GM12873 (cell line): ENCODE results near the gene SLC12A7.

ENCODE experiments used
- CTCF ChIP-seq: IDR thresholded peaks from 2 replicates; pipeline ENCODE4 v1.5.1; 2012; ENCODE audit warnings: low read depth, mild to moderate bottlenecking, moderate library complexity, low read length, control low read depth; ENCODE audit not compliant: insufficient read depth; ENCODE audit errors: missing control alignments

Gene SLC12A7

GRCh38 chr5:1116109-1116740, 4.4 kb upstream of the SLC12A7 start:
- TF ChIP-seq CTCF: no peak

DNA sequence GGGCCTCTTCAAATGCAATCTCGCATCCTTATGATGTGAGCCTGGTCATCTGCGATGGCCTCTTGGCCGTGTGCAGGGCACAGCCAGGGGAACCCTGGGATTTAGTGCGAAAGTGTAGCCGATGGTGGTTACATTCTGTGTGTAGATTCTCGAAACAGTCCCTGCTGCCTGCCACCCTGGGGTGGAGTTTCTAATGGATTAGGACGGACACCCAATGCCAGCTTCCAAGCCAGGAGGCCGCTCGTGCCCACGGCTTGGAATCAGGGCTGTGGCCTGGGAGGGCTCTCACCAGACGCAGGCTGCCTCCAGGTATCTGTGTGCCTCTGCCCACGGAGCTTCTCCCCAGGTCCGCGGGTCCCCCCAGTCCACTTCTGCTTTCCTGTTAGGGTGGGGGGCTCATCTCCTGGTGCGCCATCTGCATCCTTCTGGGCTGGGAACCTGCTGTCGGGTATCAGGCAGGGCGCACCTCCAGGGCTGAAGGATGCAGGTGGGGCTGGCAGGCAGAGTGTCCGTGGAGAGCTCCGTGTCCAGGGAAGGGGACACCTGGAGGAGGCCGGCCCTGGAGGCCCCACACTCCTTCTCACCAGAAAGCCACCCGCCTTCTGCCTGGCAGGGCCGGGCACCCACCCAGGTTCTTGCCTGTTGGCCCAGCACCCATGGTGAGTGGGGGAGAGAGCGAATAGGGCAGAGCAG, 3.4 kb upstream of the SLC12A7 start:
- TF ChIP-seq CTCF: no peak

DNA sequence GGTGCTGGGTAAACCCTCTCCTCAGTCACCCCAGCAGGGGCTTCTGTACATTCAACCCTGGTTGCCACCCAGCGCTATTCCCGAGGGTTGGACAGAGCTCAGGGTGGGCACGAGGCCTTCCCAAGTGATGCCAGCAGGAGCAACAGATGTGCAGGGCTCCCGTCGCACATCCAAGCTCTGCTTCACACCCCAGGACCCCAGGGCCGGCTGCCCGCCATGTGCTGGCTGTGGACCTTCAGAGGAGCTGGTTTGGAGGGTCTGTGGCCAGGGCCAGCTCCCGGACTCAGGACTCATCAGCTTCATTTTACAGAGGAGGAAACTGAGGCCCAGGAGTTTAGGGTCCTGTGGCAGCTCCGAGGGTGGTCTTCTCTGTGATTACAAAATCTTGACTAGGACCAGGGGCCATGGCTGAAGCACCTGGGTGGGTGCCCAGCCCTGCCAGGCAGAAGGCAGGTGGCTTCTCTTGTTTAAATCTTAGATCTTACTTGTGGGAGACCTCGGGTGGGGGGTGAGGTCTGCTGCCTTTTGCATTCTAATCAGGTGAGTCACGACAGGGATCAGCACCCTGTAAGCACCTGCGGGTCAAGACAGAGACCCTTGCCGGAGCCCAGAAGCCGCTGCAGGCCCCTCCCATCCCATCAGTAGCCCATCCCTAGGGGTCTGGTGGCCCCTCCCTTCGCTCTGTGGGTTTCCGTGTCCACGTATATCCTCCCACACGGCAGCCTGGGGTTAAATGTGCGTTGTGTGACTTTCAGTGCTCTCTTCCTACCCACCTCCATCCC, 2.1 kb upstream of the SLC12A7 start:
- no peak for TF ChIP-seq CTCF

GRCh38 chr5:1113332-1113690, 1.4 kb upstream of the SLC12A7 start:
- no peak for TF ChIP-seq CTCF

DNA sequence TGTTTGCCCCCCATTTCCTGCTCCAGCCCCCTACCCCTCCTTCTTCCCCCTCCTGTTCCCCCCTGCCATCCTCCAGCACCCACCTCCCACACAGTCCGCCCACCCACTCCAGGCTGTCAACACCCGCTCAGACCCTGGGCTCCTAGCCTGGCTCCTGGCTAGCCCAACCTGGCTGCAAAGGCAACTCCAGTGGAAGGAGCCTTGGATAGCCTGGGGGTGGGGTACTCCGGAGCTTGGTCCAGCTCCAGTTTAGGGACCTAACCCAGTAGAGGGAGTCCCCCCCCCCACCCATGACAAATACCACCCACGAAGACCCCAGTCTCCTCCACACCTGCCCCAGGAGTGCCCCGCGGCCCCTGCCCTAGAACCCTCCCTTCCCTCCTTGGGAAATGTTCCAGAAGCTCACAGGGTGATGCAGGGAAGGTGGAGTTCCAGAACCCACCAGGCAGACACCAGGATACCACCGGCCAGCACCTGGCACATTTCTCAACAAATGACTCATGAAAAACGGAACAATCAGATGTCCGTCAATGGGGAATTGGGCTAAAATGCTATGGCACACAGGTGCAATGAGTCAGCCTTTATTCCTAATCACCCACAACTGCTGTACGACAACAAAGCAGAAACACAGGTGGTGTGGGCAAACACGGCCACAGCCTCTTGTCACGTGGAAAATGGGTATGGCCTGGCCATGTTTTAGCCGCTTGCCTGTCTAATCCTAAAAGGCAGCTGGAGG, 901 bp upstream of the SLC12A7 start:
- TF ChIP-seq CTCF: no peak

- TF ChIP-seq CTCF: no peak
Measured at GRCh38 chr5:1111241-1111726, 579 bp downstream of the SLC12A7 start.
